GM21423 (cell line): Measurements from ENCODE around the gene MAGEA8.
"Not testable (repeated sequence)": the region's sequence is repeated elsewhere in the genome, so short reads cannot be mapped to it uniquely, and the experiment has no call there.

Experiments used
- ATAC-seq: cut with Tn5 transposase; IDR thresholded peaks from one replicate; pipeline ENCODE4 v1.9.1; 2021; ENCODE audit warnings: mild to moderate bottlenecking, moderate library complexity; ENCODE audit not compliant: unreplicated experiment

Gene MAGEA8

GRCh38 chrX:149903889-149904748 lies 23.1 kb downstream of the MAGEA8 start:
- peak; percentile 81 for ATAC-seq

DNA sequence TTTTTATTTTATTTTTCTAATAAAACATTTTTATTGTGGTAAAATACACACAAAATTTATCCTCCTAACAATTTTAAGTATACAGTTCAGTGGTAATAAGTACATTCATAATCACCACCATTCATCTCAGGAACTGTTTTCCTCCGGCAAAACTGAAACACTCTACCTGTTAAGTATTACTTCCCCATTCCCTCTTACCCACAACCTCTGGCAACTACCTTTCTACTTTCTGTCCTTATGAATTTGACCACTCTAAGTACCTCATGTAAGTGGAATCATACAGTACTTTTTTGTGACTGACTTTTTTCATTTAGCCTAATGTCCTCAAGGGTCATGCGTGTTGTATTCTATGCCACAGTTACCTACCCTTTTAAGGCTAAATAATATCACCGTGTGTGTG lies 27.3 kb downstream of the MAGEA8 start:
- ATAC-seq, result peak; percentile 66

DNA sequence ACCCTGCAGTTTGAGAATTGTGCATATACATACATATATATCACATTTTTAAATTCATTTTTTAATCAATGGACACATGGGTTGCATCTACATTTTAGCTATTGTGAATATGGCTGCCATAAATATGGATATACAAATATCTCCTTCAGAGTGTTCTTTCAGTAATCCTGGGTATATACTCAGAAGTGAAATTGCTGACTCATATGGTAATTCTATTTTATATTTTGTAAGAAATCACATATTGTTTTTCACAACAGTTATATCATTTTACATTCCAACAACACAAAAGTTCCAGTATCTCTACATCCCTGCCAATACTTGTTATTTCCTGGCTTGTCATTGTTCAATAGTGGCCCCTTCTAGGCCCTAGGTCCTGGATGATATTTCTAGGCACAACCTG lies 27.7 kb downstream of the MAGEA8 start:
- no peak for ATAC-seq

- ATAC-seq, result no peak
Measured at GRCh38 chrX:149909324-149910177, 28.6 kb downstream of the MAGEA8 start.

DNA sequence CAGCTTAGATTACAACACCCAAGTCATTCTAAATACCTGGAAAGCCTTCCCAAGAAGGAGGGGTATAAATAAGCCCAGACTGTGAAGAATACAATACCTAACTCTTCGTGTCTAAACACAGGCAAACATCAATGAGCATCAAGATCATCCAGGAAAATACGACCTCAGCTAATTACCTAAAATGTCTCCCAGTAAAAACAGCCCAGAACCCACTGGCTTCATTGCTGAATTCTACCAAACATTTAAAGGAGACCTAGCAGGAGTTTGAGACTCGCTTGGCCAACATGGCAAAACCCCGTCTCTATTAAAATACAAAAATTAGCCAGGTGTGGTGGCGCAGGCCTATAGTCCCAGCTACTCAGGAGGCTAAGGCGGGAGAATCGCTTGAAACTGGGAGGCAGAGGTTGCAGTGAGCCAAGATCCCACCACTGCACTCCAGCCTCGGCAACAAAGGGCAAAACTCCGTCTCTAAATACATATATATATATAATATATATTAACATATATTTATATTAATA lies 29.3 kb downstream of the MAGEA8 start:
- no peak for ATAC-seq

DNA sequence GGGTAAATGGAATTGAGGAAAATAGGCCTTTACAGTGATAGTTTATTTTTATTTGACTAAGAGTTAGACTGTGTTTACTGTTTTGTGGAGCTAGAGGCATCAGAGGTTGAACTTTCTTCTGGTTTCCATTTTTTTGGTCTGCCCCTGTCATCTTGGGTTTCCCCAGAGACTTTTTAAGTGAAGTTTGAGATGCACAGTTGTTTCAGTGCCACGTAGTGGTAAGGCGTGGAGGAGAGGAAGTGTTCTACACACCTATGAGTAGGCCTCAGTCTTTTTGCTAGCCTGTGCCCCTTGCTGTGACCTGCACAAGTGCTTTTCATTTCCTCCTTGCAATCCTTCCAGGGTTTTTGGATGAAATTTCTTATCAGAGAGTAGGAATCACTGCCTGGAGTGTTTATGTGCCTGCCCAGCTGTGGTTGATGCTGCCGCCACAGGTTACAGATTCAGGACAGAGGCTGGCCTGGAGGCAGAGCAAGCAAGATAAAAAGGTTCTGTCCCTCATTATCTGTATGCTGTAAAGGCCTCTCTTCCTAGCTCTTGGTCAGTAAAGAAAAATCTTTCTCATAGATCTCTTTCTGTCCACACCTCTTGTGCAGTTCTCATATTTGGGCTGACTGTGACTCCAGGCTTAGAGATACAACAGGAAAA lies 35.9 kb downstream of the MAGEA8 start:
- ATAC-seq, result peak; percentile 98

DNA sequence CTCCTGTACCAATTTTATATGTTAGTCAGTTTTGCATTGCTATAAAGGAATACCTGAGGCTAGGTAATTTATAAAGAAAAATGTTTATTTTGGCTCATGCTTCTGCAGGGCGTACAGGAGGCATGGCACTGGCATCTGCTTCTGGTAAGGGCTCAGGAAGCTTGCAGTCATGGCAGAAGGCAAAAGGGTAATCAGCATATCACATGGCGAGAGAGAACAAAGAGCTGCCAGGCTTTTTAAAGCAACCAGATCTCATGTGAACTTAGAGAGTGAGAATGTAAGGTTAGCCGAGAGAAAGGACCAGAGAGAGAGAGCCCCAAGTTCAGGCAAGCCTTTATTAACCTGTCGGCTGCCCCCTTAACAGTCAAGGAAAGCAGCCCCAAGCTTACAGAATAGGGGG lies 42.9 kb downstream of the MAGEA8 start:
- not testable (repeated sequence) for ATAC-seq

GRCh38 chrX:149924434-149924833 lies 43.5 kb downstream of the MAGEA8 start:
- not testable (repeated sequence) for ATAC-seq

DNA sequence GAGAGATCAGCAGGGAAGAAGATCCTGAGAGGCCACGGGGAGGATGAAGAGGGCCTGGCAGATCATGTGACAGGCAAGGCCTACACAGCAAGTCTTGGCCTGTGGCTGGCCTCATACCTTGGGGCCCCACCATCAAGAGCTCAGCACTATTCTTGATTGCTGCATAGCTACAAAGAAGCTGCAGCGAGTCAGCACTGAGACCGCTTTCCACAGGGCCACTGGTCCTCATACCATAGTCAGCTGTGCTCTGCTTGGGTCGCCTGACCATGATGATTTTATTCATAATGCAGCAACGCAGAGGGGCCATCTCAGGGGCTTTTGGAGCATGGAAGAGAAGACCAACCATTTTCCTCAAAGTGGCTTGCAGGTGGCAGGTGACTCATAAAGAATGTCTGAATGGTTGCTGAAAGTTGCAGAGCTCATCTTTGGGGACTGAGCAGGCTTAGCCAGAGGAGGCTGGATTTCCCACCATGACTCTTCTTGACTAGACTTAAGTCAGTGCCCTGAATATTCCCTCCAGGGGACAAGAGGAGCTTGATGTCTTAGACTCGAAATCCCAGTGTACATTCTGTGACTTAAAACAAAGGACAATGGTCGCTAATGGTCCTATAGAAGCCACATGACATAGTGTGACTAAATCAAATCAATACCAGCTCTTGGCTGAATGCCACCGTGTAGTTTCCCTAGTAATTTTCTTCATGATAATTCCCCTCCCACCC lies 46.4 kb downstream of the MAGEA8 start:
- not testable (repeated sequence) for ATAC-seq

DNA sequence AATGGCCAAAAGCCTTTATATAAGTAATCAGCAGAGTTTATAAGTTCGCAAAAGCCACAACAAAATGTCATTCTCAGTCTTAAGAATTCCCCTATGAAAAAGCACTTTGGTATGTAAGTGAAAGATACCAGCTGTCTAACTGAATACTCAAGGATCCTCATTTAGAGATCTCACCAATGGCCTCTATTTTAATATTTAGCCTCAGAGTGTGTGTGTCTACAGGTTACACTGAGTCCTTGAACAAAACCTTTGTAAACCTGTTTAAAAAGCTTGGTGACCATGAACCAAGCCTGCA lies 46.9 kb downstream of the MAGEA8 start:
- ATAC-seq, result not testable (repeated sequence)

GRCh38 chrX:149928635-149929034 lies 47.7 kb downstream of the MAGEA8 start:
- not testable (repeated sequence) for ATAC-seq

DNA sequence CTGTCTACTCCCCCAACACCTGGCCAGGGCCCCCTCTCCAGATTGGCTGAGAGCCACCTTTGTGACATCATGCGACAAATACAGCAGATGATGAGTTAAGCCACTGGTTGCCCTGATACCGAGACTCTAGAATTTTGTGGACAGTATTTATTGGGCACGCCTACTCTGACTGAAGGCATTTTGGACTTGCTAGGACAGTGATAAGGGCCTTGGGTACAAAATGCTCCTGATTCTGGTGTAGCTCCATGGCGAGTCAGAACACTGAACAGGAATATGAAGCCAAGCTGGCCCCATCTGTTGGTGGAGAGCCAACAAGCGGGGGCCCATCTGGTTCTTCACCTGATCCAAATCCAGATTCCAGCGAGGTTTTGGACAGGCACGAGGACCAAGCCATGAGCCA lies 48.4 kb downstream of the MAGEA8 start, which contains the start of gene HSFX4:
TSS of gene HSFX4 (plus strand) at position 174 of the 400 bp plus-strand sequence. CDS start at position 246, 72 bp downstream.
- ATAC-seq, result not testable (repeated sequence)

DNA sequence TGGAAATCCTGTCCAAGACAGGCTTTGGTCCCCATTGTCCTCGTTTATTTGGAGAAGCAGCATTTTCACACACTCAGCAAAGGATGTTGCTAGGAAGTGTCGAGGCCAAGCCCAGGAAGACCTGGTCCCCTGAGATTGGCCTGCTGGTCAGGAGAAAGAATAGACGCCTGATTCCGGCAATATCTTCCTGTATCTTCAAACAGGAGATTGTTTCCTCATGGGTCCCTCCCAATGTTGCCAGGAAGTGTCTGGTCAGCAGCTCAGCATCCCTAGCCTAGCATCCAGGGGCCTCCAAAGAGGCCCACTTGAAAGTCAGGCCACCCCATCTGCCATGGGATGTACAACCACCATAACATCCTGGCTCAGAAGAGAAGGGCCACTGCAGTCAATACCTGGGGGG lies 50.4 kb downstream of the MAGEA8 start:
- ATAC-seq, result not testable (repeated sequence)

- not testable (repeated sequence) for ATAC-seq
Measured at GRCh38 chrX:149932150-149932549, 51.2 kb downstream of the MAGEA8 start.

DNA sequence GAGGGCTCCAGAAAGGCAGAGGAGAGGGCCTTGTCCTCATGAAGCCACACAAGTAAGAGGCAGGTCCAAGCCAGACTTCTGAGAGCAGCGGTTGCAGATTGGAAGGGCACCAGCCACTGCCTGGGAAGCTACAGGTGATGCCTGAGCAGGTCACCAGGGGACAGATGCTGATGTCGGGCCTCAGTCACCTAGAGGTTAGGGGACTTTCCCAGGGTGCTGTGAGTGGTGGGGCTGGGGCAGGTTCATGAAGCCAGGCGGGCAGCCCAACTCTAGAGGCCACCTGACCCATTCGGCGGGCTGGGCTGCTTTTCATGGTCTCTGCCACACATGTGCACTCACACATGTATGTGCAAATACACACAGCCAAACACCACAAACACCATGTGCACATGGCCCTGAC lies 52.0 kb downstream of the MAGEA8 start:
- ATAC-seq, result not testable (repeated sequence)

- not testable (repeated sequence) for ATAC-seq
Measured at GRCh38 chrX:149933547-149933946, 52.6 kb downstream of the MAGEA8 start.
